Activated CD8-positive, alpha-beta T cell treated with anti-CD3 and anti-CD28 coated beads for 36 hours (primary cell): Measurements from ENCODE around the gene EFCAB6. TPM values are rescaled to one million over a fixed set of nuclear protein-coding genes. Genes with fewer than 3 reads are reported as not detected.

Experiments used
- ATAC-seq: fragments of 200-7000 bp; cut with Tn5 transposase; one replicate; pipeline ENCODE4 v1.10.0; 2021; ENCODE audit warnings: mild to moderate bottlenecking, moderate library complexity
- CTCF ChIA-PET: fragments of 350-600 bp; sonication (Branson Sonifier 250); formaldehyde crosslinking; loops from one replicate; lab custom pipeline; 2021; ENCODE audit warnings: antibody characterized with exemption; lab: Charles Lee
- POLR2A ChIA-PET: fragments of 350-600 bp; sonication (Branson Sonifier 250); formaldehyde crosslinking; loops from one replicate; lab custom pipeline; 2021; ENCODE audit warnings: antibody characterized with exemption; lab: Charles Lee
- DNase-seq: peaks from one replicate; pipeline ENCODE4 v3.0.0-alpha.2; 2020
- H3K27ac Mint-ChIP-seq: one replicate; pipeline ENCODE4 v1.8.0; 2021; ENCODE audit warnings: mild to moderate bottlenecking, mixed read lengths
- H3K27me3 Mint-ChIP-seq: one replicate; pipeline ENCODE4 v1.8.0; 2021; ENCODE audit warnings: mixed read lengths
- H3K36me3 Mint-ChIP-seq: one replicate; pipeline ENCODE4 v1.8.0; 2021; ENCODE audit warnings: low read depth, mixed read lengths
- H3K4me1 Mint-ChIP-seq: one replicate; pipeline ENCODE4 v1.8.0; 2021; ENCODE audit warnings: low read depth, mixed read lengths
- H3K4me3 Mint-ChIP-seq: one replicate; pipeline ENCODE4 v1.8.0; 2021; ENCODE audit warnings: mild to moderate bottlenecking, moderate library complexity, mixed read lengths
- H3K9me3 Mint-ChIP-seq: one replicate; pipeline ENCODE4 v1.8.0; 2021; ENCODE audit warnings: mixed read lengths
- intact Hi-C: fragments of 100-400 bp; cut with micrococcal nuclease; formaldehyde crosslinking; loops from one replicate; pipeline ENCODE4 v1.10.0; 2022
- total RNA-seq, 2 experiments: library from RNA; stranded (reverse); gene quantifications; one replicate each; pipeline ENCODE4 v1.2.3, GENCODE V29; 2021
- TF ChIP-seq, protein P1 (sequence below): fragments of 200-600 bp; IDR thresholded peaks from one replicate; pipeline ENCODE4 v1.8.0; 2022; ENCODE audit warnings: antibody characterized with exemption, mild to moderate bottlenecking

EFCAB6 gene
- total RNA-seq, 2 experiments from 2014 or later: 0.16 to 0.29 TPM

DNA sequence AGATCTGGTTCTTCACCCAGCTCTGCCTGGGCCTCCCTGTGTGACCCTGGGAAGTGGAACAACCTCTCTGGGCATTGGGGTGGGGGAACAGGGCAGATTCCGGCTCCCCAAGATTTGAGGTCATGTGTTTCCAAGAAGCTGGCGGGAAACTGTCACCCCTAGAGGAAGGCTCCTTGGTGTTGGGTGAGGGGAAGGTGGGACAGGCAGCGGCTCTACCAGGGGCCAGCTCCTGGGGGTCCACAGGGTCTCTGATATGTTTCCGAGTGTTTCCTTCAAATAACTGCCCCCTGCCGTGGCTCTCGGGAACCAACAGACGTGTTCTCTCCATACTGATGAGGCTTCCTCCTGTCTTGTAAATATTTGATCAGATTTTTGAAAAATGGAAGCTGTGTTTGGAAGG, 321.8 kb downstream of the EFCAB6 start:
- Mint-ChIP-seq H3K4me1 (no peaks in the 10 kb centered on the region), H3K4me3 (no peak overlapping the region), H3K36me3 (no peaks in the 10 kb centered on the region), H3K27me3 (peaks cover 1% of the 10 kb centered on the region), H3K27ac (no peak overlapping the region), H3K9me3 (no peaks in the 10 kb centered on the region)
- POLR2A ChIA-PET: no interaction called here
- intact Hi-C loops: no loop called here
- TF ChIP-seq, protein P1, sequence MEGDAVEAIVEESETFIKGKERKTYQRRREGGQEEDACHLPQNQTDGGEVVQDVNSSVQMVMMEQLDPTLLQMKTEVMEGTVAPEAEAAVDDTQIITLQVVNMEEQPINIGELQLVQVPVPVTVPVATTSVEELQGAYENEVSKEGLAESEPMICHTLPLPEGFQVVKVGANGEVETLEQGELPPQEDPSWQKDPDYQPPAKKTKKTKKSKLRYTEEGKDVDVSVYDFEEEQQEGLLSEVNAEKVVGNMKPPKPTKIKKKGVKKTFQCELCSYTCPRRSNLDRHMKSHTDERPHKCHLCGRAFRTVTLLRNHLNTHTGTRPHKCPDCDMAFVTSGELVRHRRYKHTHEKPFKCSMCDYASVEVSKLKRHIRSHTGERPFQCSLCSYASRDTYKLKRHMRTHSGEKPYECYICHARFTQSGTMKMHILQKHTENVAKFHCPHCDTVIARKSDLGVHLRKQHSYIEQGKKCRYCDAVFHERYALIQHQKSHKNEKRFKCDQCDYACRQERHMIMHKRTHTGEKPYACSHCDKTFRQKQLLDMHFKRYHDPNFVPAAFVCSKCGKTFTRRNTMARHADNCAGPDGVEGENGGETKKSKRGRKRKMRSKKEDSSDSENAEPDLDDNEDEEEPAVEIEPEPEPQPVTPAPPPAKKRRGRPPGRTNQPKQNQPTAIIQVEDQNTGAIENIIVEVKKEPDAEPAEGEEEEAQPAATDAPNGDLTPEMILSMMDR: no peak
- ATAC-seq (no peak), DNase-seq (no peak)
- CTCF ChIA-PET: interaction anchor here (0.7 kb wide), 1 partner anchor 28 kb away, joined by 3 read pairs; no protein-coding TSS in a partner anchor

DNA sequence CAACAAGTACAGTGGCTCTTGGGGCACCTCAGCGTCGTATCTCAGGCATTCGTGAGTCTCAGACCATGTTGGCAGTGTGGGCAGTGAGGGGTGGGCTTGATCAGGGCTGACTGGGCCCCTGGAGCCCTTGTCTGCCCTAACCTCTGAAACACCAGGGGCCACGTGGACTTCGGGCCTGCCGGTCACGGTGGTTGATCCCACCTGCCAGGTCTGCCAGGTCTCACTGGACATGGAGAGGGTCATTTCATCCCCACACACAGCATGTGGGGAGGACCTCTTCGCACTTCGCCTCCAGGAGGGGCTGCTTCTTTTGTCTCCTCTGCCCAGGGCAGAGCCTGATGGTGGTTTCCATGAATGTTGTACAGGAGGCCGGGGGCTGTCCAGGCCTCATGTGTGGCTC, 323.2 kb downstream of the EFCAB6 start:
- H3K4me1 Mint-ChIP-seq: no peaks in the 10 kb centered on the region
- H3K9me3 Mint-ChIP-seq: no peaks in the 10 kb centered on the region
- ChIA-PET CTCF (no interaction called here), POLR2A (no interaction called here)
- no peak for DNase-seq
- H3K27ac Mint-ChIP-seq: no peak overlapping the region
- no peak for ATAC-seq
- TF ChIP-seq, protein P1: no peak
- H3K4me3 Mint-ChIP-seq: no peak overlapping the region
- intact Hi-C loops: no loop called here
- no peaks in the 10 kb centered on the region for H3K36me3 Mint-ChIP-seq
- H3K27me3 Mint-ChIP-seq: peaks cover 1% of the 10 kb centered on the region

DNA sequence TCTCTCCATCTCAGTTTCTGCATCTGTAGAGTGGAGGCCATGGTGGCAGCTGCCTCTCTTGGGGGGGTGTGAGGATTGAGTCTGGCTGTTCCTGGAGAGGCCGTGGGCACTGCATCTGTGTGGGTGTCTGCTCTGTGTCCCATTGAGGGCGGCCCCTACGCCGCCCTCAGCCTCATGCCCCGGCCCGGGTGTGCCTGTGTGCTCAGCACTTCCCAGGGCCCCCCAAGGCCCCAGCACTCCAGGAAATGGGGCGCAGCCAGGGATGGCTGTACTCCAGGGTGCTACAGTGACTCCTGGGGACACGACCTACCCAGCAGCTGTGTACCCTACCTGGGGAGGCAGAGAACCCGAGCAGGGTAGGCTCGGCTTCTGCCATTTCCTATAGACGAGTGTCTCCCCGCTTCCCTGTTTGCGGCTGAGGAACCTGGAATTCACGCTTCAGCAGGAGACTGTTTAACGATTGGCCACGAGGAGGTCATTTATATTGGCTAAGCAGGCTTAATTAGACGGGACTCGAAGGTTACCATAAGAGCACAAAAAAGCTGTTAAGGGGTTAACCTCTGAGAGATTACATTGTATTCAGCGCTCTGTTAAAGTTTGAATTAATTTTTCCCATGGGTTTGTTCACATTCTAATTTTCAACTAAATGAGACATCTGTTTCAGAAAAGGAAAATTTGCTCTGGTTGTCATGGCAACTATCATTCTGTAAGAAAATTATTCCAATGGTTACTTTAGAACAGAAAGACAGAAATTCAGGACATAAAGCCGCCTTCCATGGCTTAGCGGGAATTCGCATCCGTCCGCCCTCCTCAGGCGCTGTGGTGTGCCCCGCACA, 323.9 kb downstream of the EFCAB6 start:
- H3K4me3 Mint-ChIP-seq: no peak overlapping the region
- TF ChIP-seq, protein P1: no peak
- POLR2A ChIA-PET: no interaction called here
- no peak overlapping the region for H3K27ac Mint-ChIP-seq
- H3K4me1 Mint-ChIP-seq: no peaks in the 10 kb centered on the region
- H3K27me3 Mint-ChIP-seq: no peaks in the 10 kb centered on the region
- no peak for ATAC-seq
- intact Hi-C loops: no loop called here
- DNase-seq: no peak
- H3K36me3 Mint-ChIP-seq: no peaks in the 10 kb centered on the region
- CTCF ChIA-PET: no interaction called here
- H3K9me3 Mint-ChIP-seq: no peaks in the 10 kb centered on the region

DNA sequence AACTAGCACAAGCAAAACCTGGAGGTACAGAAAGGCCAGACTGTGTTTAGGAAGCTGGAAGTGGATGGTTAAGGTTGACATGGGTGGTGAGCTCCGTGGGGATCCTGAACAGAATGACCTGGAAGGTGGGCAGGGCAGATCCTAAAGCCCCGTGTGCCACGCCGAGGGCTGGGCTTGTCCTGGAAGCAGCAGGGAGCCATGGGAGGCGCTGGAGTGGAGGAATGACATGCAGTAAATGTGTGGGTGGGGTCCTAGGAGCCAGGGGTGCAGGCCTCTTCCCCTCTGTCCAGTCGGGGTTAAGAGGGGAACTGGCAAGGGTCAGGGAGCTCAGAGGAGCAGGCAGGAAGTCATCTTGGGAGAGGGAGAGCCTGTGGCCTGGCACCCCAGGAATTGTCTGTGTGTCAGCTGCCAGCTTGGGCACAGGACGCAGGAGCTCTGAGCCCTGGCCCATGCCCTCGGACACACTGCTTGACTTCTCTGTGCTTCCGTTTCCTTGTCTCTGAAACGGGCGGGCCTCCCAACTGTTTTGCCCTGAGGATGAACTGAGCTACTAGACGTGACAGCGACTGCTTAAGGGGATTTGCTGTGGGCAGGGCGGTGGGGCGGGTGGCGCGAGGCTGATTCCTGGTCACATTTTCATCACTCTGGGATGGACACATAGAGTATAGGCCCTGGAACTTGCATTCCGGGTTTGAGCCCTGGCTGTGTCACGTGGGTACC, 324.6 kb downstream of the EFCAB6 start:
- Mint-ChIP-seq H3K4me3 (no peak overlapping the region), H3K36me3 (no peaks in the 10 kb centered on the region), H3K4me1 (no peaks in the 10 kb centered on the region), H3K27ac (no peak overlapping the region), H3K27me3 (no peaks in the 10 kb centered on the region), H3K9me3 (no peaks in the 10 kb centered on the region)
- ChIA-PET POLR2A (no interaction called here), CTCF (no interaction called here)
- intact Hi-C loops: no loop called here
- ATAC-seq (no peak), DNase-seq (no peak)
- TF ChIP-seq, protein P1: no peak
